WTC11 (cell line): ENCODE data around the gene SART1. TPM values are rescaled to one million over a fixed set of nuclear protein-coding genes. Genes with fewer than 3 reads are reported as not detected.

Source experiments
- ATAC-seq: fragments of 200-7000 bp; cut with Tn5 transposase; 2 replicates; pipeline ENCODE4 v1.10.0; 2021; ENCODE audit warnings: mild to moderate bottlenecking, moderate library complexity
- CTCF ChIA-PET: fragments of 300-600 bp; sonication (Branson Sonifier 250); formaldehyde crosslinking; loops from one replicate; lab custom pipeline; 2021; ENCODE audit warnings: antibody characterized with exemption; lab: Charles Lee
- POLR2A ChIA-PET: fragments of 350-600 bp; sonication (Branson Sonifier 250); formaldehyde crosslinking; loops from one replicate; lab custom pipeline; 2021; ENCODE audit warnings: antibody characterized with exemption; lab: Charles Lee
- DNase-seq: peaks from one replicate; pipeline ENCODE4 v3.0.0; 2021; ENCODE audit warnings: low spot score
- H3K27ac Mint-ChIP-seq: 2 replicates; pipeline ENCODE4 v1.8.0; 2021; ENCODE audit warnings: mixed read lengths
- H3K27me3 Mint-ChIP-seq: 2 replicates; pipeline ENCODE4 v1.8.0; 2021; ENCODE audit warnings: low read depth, mild to moderate bottlenecking, moderate library complexity, mixed read lengths
- H3K36me3 Mint-ChIP-seq: 2 replicates; pipeline ENCODE4 v1.8.0; 2021; ENCODE audit warnings: mixed read lengths
- H3K4me1 Mint-ChIP-seq: 2 replicates; pipeline ENCODE4 v1.8.0; 2022; ENCODE audit warnings: mixed read lengths
- H3K4me3 Mint-ChIP-seq: 2 replicates; pipeline ENCODE4 v1.8.0; 2021; ENCODE audit warnings: mild to moderate bottlenecking, moderate library complexity, mixed read lengths
- H3K9me3 Mint-ChIP-seq: 2 replicates; pipeline ENCODE4 v1.8.0; 2021; ENCODE audit warnings: mixed read lengths
- ATF2 ChIP-seq: sonication (generic); formaldehyde crosslinking; IDR thresholded peaks from 2 replicates; pipeline ENCODE4 v1.8.1; 2022; ENCODE audit warnings: low read depth, missing genetic modification reagents, borderline replicate concordance
- ATF3 ChIP-seq: sonication (generic); formaldehyde crosslinking; conservative IDR thresholded peaks from 2 replicates; pipeline ENCODE4 v1.8.1; 2022; ENCODE audit warnings: mild to moderate bottlenecking, missing genetic modification reagents
- CDX4 ChIP-seq: fragments of 250-450 bp; sonication (Bioruptor Pico); IDR thresholded peaks from 2 replicates; pipeline ENCODE4 v1.9.0; 2021; ENCODE audit warnings: moderate library complexity, mild to moderate bottlenecking, inconsistent platforms, borderline replicate concordance
- CTCF ChIP-seq: fragments of 200-600 bp; IDR thresholded peaks from 2 replicates; pipeline ENCODE4 v1.8.0; 2022; ENCODE audit warnings: antibody characterized with exemption
- ETV6 ChIP-seq: sonication (generic); formaldehyde crosslinking; IDR thresholded peaks from 2 replicates; pipeline ENCODE4 v1.8.1; 2022; ENCODE audit warnings: mild to moderate bottlenecking, missing genetic modification reagents
- GABPB1 ChIP-seq: sonication (generic); formaldehyde crosslinking; IDR thresholded peaks from 2 replicates; pipeline ENCODE4 v1.8.1; 2023; ENCODE audit warnings: mild to moderate bottlenecking, missing genetic modification reagents
- GRHL2 ChIP-seq: fragments of 250-450 bp; sonication (Bioruptor Pico); IDR thresholded peaks from 2 replicates; pipeline ENCODE4 v1.8.0; 2022; ENCODE audit warnings: mild to moderate bottlenecking, moderate library complexity; ENCODE audit not compliant: insufficient replicate concordance, severe bottlenecking
- HMGA2 ChIP-seq: fragments of 250-450 bp; sonication (Bioruptor Pico); IDR thresholded peaks from 2 replicates; pipeline ENCODE4 v1.4.0; 2021; ENCODE audit warnings: mild to moderate bottlenecking, moderate library complexity
- JAZF1 ChIP-seq: fragments of 250-450 bp; sonication (Bioruptor Pico); IDR thresholded peaks from 2 replicates; pipeline ENCODE4 v1.9.0; 2021; ENCODE audit warnings: moderate library complexity, mild to moderate bottlenecking, inconsistent platforms
- JUN ChIP-seq: sonication (generic); formaldehyde crosslinking; IDR thresholded peaks from 2 replicates; pipeline ENCODE4 v1.8.0; 2023; ENCODE audit warnings: mild to moderate bottlenecking, missing genetic modification reagents
- NFATC4 ChIP-seq: fragments of 250-450 bp; sonication (Bioruptor Pico); IDR thresholded peaks from 2 replicates; pipeline ENCODE4 v1.9.0; 2021; ENCODE audit warnings: mild to moderate bottlenecking
- NFYB ChIP-seq: sonication (generic); formaldehyde crosslinking; conservative IDR thresholded peaks from 2 replicates; pipeline ENCODE4 v1.8.0; 2022; ENCODE audit warnings: low read depth, missing genetic modification reagents
- OVOL2 ChIP-seq: fragments of 250-450 bp; sonication (Bioruptor Pico); IDR thresholded peaks from 2 replicates; pipeline ENCODE4 v1.9.0; 2021; ENCODE audit warnings: mild to moderate bottlenecking, borderline replicate concordance
- PRDM15 ChIP-seq: sonication (generic); formaldehyde crosslinking; IDR thresholded peaks from 2 replicates; pipeline ENCODE4 v1.8.0; 2022; ENCODE audit warnings: missing genetic modification reagents
- RELA ChIP-seq: sonication (generic); formaldehyde crosslinking; IDR thresholded peaks from 2 replicates; pipeline ENCODE4 v1.8.1; 2022; ENCODE audit warnings: missing genetic modification reagents, mild to moderate bottlenecking, borderline replicate concordance
- RORB ChIP-seq: fragments of 250-450 bp; sonication (Bioruptor Pico); IDR thresholded peaks from 2 replicates; pipeline ENCODE4 v1.9.0; 2021; ENCODE audit warnings: mild to moderate bottlenecking
- STAT6 ChIP-seq: sonication (generic); formaldehyde crosslinking; conservative IDR thresholded peaks from 2 replicates; pipeline ENCODE4 v1.8.1; 2023; ENCODE audit warnings: mild to moderate bottlenecking, low read depth, missing genetic modification reagents, moderate library complexity
- ZNF263 ChIP-seq: sonication (generic); formaldehyde crosslinking; IDR thresholded peaks from 2 replicates; pipeline ENCODE4 v1.8.1; 2022; ENCODE audit warnings: low read depth, mild to moderate bottlenecking, moderate library complexity, missing genetic modification reagents
- ZNF425 ChIP-seq: fragments of 250-450 bp; sonication (Bioruptor Pico); conservative IDR thresholded peaks from 2 replicates; pipeline ENCODE4 v1.9.0; 2021; ENCODE audit warnings: mild to moderate bottlenecking
- total RNA-seq: library from RNA; stranded (reverse); gene quantifications from 3 replicates; pipeline ENCODE4 v1.2.3, GENCODE V29; 2021

The SART1 gene
- total RNA-seq, 1 experiment from 2014 or later, result 57.0 TPM

- no peak for DNase-seq
- H3K27ac Mint-ChIP-seq, result no peak overlapping the region
- H3K4me1 Mint-ChIP-seq, result peaks cover 16% of the 10 kb centered on the region
- ChIA-PET POLR2A (interaction anchor here (0.5 kb wide), 1 partner anchor 36 kb away, joined by 3 read pairs; the partner anchor contains the start of genes BANF1 and EIF1AD), CTCF (interaction anchor here (0.8 kb wide), 3 partner anchors 11 to 82 kb away, joined by 3 to 5 read pairs (median 5); partner anchors contain the start of gene FIBP)
- no peak overlapping the region for H3K4me3 Mint-ChIP-seq
- no peaks in the 10 kb centered on the region for H3K27me3 Mint-ChIP-seq
- TF ChIP-seq CDX4 (CRISPR knock-in tag) (no peak), STAT6 (CRISPR knock-in tag) (no peak), RORB (CRISPR knock-in tag) (no peak), GRHL2 (no peak), HMGA2 (CRISPR knock-in tag) (no peak)
- TF ChIP-seq, all 79 proteins: peak for 0
- peaks cover 54% of the 10 kb centered on the region for H3K36me3 Mint-ChIP-seq
- no peaks in the 10 kb centered on the region for H3K9me3 Mint-ChIP-seq
- no peak for ATAC-seq
These were observed 4.6 kb downstream of the SART1 start for GRCh38 chr11:65965986-65966762.

GRCh38 chr11:65967329-65967934 lies 5.9 kb downstream of the SART1 start:
- H3K4me3 Mint-ChIP-seq, result no peak overlapping the region
- no peaks in the 10 kb centered on the region for H3K27me3 Mint-ChIP-seq
- H3K27ac Mint-ChIP-seq, result no peak overlapping the region
- ATAC-seq (no peak), DNase-seq (no peak)
- ChIA-PET CTCF (interaction anchor here (0.9 kb wide), 1 partner anchor 21 kb away, joined by 4 read pairs; no protein-coding TSS in a partner anchor), POLR2A (no interaction called here)
- H3K9me3 Mint-ChIP-seq, result no peaks in the 10 kb centered on the region
- H3K4me1 Mint-ChIP-seq, result peaks cover 12% of the 10 kb centered on the region
- peaks cover 62% of the 10 kb centered on the region for H3K36me3 Mint-ChIP-seq
- no peak for TF ChIP-seq OVOL2 (CRISPR knock-in tag)
- no peak for TF ChIP-seq GABPB1 (CRISPR knock-in tag)
- no peak for TF ChIP-seq NFYB (CRISPR knock-in tag)
- TF ChIP-seq CTCF, result no peak
- TF ChIP-seq ZNF263, result no peak
- no peak for TF ChIP-seq ZNF425
- no peak for TF ChIP-seq ATF3 (CRISPR knock-in tag)
- TF ChIP-seq RELA (CRISPR knock-in tag), result no peak
- TF ChIP-seq NFATC4 (CRISPR knock-in tag), result no peak
- no peak for TF ChIP-seq PRDM15
- TF ChIP-seq ATF2 (CRISPR knock-in tag), result no peak
- TF ChIP-seq ETV6 (CRISPR knock-in tag), result no peak
- no peak for TF ChIP-seq JUN (CRISPR knock-in tag)
- TF ChIP-seq JAZF1 (CRISPR knock-in tag), result no peak
